Non-pigmented ciliary epithelial cell (primary cell): ENCODE measurements around the gene FBLN5.
"Not testable (repeated sequence)": the region's sequence is repeated elsewhere in the genome, so short reads cannot be mapped to it uniquely, and the experiment has no call there.

Source experiments
- DNase-seq: peaks from one replicate; pipeline ENCODE4 v3.0.0-alpha.2; 2010; ENCODE audit warnings: low read depth

FBLN5 gene

DNA sequence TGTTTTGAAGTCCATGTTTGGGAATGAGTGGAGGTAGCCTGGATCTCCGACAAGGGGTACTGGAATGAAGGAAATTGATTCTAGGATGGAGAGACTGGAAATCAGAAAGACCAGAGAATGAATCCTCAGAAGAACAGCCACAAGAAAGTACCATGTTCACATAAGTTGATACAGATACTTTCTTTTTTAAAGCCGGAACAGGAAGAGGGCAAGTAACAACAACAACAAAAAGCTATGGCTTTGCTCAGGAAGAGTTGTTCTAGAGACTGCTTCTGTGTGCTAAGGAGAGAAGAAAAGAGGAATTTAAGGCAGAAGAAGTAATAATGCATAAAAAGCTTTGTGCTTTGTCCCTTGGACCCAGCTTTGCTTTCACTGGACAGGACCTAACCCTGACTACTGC is 86.4 kb downstream of the FBLN5 start:
- no peak for DNase-seq

DNA sequence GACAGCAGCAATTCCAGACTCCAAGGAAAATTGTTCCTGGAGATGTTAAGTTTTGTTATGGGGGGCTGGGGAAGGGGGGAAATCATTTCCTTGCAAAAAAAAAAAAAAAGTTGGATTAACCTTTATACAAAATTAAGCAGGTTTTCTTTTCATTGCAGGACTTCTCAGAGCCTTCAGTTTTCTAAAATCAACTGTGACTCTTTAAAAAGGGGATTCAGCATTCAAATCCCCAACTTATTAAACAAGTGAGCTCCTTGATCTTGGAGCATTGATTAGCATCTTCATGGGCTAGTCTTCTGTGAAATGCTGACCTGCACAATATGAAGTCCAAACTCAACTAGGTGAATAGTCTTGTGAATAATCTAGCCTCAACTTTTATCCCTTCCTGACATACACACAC is 87.3 kb downstream of the FBLN5 start:
- DNase-seq, result no peak

DNA sequence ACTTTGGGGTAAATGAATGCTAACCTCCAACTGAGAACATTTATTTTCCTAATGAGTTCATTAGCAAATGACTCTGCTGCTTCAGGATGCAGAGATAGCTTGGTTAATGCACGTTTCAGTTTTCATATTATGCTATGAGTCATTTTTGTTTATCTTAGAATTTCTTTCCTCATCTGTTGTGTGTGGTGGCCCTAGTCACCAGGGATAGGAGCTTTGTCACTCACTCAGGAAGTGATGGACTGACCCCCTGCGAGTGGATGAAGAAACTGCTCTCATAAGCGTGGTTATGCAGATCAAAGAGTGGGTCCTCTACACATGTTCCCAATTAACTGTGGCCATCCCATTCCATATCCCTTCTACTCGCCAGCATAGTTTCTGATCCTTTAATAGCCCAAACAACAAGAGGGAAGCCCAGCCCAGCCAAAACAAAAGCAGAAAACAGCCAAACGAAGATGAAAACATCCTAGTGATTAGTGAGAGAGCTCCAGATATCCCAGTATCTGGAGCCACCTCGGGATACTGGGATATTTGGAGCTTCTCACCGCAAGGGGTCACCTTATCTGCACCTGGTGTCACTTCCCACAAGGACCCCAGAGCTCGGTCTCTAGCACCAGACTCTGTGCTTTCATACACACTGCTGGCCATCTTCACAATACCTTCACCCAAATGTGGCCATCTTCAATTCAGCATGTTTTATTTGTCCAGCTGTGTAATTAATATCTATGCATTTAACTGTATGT is 88.8 kb downstream of the FBLN5 start:
- no peak for DNase-seq

DNA sequence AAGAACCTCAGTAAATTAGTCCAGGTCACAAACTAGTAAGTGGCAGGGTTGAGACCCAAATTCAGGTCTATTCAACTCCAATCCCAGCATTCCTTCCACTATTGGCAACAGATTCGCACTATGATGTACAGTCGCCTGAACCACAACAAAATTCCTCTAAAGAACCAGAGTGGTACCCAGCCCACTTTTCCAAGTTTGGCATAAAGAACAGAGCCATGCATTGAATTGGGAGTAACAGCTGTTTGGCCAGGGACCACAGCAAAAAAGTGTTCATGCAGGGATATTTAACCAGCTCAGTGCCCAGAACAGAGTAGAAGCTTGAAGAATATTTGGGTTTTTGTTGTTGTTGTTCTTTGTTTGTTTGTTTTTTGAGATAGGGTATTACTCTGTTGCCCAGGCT is 89.9 kb downstream of the FBLN5 start:
- no peak for DNase-seq

DNA sequence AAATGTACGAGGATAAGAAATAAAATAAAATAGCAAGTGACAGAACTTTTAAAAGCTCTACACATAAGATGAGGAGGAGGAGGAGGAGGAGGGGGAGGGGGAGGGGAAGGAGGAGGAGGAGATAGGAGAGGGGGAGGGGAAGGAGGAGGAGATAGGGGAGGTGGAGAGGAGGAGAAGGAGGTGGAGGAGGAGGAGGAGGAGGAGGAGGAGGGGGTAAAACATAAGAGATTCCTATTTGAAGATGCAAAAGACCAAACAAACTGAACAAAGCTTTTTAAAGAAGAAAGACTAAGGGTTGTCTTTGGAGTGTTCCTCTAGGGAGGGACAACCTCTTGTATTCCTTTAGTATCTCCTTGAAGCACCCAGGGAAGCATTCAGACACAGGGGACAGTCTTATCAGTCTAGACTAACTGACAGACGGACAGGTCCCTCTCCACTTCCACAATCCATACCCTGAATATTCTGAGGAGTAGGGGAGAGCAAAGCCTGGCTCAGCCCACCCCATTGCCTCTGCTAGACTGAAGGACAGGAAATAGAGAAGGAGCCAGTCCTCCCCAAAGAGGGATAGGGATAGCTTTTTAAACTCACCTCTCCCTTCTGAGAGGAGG is 93.1 kb downstream of the FBLN5 start:
- no peak for DNase-seq

DNA sequence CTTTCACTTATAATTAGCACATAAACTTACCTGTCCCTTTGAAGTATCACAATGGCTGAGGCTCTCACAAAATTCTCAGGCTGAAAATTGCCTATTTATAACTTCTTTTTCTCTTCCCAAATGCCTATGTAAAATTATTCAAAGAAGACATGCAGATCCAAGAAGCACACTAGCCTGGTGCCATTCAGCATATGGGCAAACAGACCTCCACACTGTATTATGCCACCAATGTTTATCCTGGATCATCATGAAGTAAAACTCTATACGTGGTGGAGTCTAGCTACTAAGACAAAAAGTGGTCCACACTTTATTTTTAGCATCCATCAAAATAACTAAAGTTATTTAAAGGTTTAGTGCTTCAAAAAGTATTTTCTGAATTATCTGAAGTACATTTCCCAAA is 95.9 kb downstream of the FBLN5 start:
- DNase-seq, result no peak

DNA sequence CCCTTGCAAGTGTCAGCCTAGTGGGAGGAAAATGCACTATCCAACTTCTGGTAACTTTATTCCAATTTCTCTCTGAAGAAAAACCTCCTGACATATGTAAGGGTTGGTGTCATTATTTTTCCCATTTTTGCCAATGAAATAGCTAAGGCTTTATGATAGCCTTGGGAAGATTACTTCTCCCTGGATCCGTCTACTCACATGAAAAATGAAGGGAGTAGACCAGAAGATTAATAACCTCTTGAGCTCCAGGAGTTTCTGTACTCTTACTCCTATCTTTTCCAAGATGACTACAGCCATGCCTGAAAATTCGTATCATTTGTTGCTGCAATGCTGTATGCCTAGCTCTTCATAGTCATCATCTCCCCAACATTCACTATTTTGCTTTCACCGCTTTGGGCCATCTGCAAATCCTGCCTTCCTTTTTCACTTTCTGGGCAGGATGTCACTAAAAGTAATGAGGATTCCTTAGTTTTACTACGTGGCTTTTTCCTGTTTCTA is 98.9 kb downstream of the FBLN5 start:
- DNase-seq, result no peak

DNA sequence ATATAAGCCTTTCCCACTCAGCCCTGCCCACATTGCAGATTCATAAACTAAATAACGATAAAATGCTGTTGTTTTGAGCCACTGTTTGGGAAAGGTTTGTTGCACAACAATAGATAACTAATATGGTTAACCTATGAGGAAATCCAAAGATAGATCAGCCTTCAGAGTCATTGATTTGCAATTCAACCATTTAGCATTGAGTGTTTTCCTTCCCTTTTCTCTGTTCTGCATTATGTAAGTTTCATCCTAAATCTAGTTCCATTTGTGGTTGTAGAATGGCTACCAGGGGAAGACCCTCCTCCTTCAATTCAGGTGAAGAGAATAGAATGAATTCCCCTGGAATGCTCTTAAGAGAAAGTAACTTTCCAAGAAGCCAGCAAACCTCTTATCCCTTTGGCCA is 99.8 kb downstream of the FBLN5 start:
- DNase-seq, result no peak

DNA sequence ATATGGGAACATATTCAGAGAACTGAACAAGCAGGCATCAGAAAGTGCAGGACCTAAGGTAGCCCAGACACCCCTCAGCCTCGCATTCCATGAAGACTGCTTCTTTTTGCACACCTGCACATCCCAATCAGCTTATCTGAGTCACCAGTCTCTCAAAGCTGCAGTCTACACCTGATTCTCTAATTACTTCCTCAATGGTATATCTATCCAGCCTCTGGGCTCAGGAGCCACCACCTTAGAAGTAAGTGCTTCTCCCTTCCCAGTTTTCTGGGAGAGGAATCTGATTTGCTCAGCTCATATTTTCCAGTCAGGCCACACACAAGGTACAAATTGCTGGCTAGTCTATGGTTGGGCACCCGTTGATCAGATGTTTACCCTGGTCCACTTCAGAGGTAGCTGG is 101.8 kb downstream of the FBLN5 start:
- no peak for DNase-seq

DNA sequence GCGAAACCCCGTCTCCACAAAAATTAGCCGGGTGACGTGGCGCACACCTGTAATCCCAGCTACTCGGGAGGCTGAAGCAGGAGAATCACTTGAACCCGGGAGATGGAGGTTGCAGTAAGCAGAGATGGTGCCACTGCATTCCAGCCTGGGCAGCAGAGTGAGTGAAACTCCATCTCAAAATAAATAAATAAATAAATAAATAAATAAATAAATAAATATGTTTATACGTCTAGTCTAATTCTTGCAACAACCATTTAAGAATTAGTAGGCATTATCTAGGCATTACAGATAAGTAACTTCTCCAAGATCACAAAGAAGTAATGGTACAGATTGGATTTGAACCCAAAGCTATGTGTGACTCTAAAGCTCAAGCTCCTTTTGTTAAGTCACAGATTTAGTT is 102.4 kb downstream of the FBLN5 start:
- DNase-seq, result not testable (repeated sequence)

DNA sequence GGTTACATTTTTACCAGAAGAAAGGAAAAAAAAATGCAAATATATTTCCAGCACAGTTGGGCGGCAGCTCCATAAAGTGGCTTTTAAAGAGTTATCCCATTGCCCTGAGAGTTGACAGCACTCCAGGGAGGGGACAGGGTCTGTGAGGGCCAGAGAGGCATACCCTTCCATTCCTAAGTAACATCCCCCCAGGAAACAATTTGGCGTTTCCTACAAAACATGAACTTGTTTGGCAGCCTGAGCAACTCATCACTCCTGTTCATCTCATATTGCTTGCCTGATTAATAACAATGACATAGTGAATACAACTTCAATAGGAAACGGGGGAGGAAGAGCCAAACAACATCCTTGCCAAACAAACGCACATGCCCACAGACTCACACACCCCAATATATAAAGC is 103.5 kb downstream of the FBLN5 start:
- DNase-seq, result no peak

DNA sequence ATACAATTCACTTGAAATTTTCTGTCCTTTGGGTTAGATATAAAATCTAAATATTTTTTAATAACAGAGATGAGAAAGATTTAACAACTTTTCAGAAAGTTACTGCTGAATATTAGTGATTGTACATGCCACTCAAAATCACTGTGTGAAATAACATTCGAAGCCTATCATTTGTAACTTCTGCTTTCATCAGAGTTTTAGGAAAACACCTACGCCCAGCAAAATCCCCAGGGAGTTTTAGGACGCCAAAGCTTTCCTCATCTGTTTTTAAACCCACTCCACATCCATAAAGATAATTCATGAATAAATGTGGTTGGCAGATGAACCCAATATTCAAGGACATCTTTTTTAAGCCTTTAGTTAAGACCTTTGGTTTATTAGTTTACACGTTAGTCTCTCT is 104.1 kb downstream of the FBLN5 start:
- no peak for DNase-seq

DNA sequence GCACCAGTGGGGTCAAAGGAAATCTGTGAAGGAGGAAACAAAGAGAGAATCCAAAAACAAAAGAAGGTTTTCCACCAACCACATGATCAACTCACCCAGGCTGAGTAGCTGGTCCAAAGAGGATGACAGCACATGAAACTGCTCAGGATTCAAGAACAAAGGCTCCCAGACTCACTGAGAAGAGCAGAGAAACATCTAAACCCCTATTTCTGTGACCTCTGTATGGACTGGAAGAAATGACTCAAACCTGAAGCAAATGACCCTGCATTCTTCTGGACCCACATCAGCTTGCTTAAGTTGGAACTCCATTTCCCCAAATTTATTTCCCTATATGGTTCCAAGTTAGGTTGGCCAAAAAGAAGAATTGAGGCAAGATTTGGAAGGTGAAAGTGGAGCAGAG is 106.4 kb downstream of the FBLN5 start:
- no peak for DNase-seq

DNA sequence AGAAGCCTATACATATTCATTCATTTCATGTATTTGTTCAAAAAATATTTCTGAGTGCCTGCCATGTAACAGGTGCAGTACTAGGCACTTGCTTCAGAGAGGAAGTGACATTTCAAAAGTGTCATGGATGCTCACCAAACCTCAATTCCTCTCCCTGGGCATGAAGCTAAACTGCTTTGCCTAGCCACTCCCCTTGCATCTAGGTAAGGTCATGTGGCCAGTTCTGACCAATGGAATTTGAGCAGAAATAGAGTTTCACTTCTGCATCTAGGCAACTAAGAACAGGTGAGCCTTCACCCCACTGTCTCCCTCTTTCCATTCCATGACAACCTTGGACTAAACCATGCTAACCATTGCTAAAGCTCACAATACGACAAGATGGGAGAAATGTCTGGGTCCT is 107.7 kb downstream of the FBLN5 start:
- no peak for DNase-seq

DNA sequence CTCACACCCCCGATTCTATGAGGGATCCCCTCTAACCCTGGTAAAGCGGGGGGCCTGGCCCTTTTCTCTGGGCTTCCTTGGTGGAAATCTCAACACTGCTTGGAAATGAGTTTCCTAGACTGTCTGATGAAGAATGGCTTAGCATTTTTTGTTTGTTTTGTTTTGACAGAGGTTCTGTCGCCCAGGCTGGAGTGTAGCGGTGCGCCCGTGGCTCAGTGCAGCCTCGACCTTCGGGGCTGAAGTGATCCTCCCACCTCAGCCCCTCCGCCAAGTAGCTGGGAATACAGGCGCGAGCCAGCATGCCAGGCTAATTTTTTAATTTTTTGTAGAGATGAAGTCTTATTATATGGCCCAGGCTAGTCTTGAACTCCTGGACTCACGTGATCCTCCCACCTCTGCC is 110.4 kb downstream of the FBLN5 start:
- no peak for DNase-seq

DNA sequence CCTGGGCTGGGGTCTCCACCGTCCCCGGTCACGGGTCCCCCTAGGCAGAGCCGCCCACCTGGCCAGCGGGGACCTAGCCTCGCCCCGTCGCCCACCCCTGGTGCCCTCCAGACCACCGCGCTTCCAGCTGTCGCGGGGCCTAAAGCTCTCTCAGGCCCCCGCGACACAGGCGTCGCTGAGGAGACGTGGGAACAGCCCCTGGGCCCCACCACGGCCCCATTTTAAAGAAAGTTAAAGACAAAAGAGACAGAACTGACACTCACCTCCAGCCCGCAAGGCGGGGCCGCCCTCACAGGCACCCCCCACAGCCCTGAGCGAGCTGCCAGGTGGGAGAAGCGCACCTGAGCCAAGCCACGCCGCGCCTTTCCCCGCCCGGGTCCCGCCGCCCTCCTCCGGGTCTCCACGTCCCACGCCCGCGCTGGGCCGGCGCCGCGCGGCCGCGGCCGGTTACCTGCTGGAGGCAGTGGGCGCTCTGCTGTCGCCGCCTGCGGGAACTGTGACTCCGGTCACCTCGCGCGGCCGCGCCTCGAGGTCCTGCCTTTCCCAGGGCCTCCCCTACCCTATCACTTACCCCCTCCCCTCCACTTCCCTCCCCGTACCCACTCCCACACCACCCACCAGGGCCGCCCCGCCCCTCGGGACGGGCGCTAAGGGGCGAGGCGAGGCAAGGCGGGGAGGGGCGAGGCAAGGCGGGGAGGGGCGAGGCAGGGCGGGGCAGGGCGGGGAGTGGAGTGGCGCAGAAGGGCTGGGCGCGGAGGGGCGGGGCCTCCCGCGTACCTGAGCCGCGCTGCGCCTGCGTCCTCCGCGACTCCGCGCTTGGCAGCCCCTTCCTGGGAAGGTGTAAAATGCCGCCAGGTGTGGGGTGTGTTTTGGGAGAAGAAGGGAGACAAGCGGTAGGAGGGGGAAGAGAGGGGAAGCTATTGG is 111.3 kb downstream of the FBLN5 start:
- no peak for DNase-seq

DNA sequence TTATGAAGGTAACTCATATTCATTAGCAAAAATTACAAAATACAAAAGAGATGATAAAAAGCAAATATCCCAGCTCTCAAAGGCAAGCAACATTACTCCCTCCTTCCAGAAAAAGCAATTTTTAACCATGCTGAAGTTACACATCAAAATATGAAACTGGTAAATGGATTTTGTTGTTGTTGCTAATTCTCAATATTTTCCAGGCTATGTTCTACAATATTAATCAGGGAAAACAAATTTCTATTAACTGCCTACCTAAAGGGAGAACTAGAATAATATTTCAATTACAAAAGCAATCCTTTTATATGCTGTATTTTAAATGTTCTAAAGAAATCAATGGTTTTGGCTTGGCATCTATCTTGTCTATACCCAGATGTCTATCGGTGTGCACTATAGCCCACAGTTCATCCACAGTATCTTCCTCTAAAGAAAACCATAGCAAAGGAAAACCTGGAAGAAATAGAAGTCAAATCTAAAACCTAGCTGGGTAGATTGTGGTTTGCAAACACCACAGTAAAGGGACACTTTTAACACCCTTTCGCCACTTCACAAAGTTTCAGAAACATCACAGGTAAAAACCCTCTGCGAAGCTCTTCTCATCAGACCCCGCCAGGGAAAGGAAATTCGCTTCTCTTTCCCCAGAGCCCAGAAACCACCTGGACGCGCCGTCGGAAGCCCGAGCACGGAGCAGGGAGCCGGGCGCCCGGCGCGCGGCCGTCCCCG is 112.1 kb downstream of the FBLN5 start:
- DNase-seq, result no peak

DNA sequence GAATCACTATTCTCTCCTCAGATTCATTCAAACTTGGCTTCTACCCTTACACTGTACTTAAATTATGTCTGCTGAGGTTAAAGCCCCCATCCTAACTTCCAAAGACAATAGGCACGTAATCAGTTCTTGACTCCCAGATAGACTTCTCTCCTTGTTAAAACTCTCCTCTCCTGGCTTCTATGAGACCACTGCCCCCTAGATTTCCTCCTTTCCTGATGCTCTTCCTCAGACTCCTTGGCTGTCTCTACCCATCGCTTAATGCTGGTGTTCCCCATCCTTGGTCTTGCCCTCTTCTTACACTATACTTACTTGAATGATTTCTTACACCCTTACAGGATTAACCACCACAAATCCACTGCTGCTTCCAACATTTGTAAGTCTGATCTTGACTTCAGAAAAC is 112.9 kb downstream of the FBLN5 start:
- no peak for DNase-seq

DNA sequence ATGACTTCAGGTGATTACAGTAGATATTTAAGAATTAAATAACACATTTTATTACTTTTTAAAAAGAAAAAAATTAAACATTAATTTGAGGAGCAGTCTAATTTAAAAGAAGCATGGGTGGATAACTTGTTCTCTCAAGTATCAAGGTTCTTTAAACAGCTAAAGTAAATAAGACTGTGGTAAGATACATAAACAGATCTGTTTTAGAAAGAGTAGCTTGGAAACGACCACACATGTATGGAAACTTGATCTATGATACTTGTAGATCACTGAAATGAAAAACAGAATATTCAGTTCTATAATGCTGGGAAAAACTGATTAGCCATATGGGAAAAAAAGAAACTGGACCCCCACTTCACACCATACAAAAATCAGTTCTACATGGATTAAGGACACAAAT is 116.2 kb downstream of the FBLN5 start:
- DNase-seq, result no peak

DNA sequence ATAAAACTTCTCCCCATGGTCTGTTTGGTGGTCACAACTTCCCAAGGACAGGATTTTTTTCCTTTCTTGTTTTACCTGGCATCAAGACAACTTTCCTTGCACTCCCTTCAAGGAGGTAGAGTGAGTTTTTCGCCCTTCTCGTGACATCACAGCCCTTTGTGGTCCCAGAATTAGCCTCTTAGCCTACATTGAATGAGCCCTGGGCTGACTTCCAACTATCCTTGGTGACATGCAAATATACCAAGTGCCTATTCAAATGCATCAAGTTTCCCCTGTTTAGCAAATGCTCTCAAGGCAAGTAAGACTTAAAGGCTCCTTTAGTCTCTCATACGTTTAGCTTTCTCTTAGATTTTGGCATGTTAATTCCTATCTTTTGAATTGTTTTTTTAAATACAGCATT is 116.7 kb downstream of the FBLN5 start:
- no peak for DNase-seq

DNA sequence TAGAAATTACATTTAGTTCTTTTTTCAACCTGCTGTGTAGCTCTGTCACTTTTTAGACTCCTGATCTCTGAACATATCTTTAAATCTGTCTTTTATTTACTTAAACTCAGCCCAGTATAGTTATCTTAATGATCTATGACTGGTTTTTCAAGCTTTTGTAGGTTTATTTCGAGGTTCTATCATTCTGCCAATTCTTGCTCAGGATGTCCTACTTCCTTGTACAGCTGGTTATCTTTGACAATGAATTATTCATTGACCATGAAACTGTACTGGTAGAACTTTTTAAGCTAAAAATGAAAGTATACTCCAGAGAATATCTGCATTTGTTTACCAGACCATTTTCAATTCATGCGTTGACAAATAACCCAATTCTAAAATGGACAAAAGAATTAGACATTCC is 118.0 kb downstream of the FBLN5 start:
- no peak for DNase-seq

DNA sequence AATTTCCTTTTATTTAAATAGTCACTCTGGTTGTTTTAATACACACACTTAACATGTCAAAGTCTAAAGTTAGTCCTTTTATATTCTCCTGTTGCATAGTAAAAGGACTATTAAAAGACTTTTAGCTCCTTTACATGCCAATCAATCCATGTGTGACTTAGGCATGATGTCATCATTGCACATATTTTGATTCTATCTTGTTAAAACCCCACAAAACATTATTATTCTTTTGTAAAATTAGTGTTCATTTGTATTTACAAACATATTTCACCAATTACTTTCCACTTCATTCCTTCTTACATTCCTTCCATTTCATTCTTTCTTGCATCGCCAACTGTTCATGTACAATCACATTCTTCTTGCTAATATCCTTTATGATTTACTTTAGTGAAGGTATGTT is 119.7 kb downstream of the FBLN5 start:
- no peak for DNase-seq
